Fibroblast of the aortic adventitia (primary cell): ENCODE measurements around the gene ZBTB20. TPM values are rescaled to one million over a fixed set of nuclear protein-coding genes. Genes with fewer than 3 reads are reported as not detected.
A peak's percentile ranks its signal among the peaks of the same experiment; 100 is the strongest.

Experiments
- DNase-seq: peaks from one replicate; pipeline ENCODE4 v3.0.0-alpha.2; 2010; ENCODE audit warnings: low read depth
- H3K4me3 ChIP-seq: 2 replicates; pipeline ENCODE4 v1.5.1; 2011; ENCODE audit warnings: low read depth, mild to moderate bottlenecking, control low read depth, low read length, moderate library complexity
- total RNA-seq: library from RNA; depleted of rRNA; stranded (reverse); fragments of >200 nt; gene quantifications from 2 replicates; pipeline ENCODE4 v1.2.3, GENCODE V29; 2012; ENCODE audit warnings: low replicate concordance
- TF ChIP-seq, protein P1 (sequence below): IDR thresholded peaks from 2 replicates; pipeline ENCODE4 v1.5.1; 2011; ENCODE audit warnings: mild to moderate bottlenecking, low read length, control low read depth, inconsistent platforms; ENCODE audit not compliant: insufficient read depth

Gene ZBTB20
- total RNA-seq, 1 donor, result 47.2 TPM

DNA sequence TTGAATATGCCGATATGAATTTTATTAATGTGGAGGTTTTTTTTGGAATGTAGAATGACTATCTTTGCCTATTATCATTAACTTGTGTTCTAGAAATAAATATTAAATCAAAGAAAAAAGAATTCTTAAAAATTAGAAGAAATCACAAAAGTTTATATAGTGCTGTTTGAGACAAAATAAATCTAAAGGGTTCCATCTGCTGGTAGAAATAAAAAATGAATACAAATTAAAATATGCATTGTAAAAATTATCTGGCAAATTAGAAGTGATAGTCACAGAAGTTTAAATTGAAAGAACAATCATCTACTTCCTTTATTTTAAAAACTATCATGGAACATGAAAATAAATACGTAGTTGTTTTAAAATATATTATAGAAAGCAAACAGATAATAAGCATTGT lies 22.7 kb upstream of the ZBTB20 start:
- TF ChIP-seq, protein P1, sequence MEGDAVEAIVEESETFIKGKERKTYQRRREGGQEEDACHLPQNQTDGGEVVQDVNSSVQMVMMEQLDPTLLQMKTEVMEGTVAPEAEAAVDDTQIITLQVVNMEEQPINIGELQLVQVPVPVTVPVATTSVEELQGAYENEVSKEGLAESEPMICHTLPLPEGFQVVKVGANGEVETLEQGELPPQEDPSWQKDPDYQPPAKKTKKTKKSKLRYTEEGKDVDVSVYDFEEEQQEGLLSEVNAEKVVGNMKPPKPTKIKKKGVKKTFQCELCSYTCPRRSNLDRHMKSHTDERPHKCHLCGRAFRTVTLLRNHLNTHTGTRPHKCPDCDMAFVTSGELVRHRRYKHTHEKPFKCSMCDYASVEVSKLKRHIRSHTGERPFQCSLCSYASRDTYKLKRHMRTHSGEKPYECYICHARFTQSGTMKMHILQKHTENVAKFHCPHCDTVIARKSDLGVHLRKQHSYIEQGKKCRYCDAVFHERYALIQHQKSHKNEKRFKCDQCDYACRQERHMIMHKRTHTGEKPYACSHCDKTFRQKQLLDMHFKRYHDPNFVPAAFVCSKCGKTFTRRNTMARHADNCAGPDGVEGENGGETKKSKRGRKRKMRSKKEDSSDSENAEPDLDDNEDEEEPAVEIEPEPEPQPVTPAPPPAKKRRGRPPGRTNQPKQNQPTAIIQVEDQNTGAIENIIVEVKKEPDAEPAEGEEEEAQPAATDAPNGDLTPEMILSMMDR, result peak; percentile 17
- H3K4me3 ChIP-seq, result no peak overlapping the region
- DNase-seq, result peak; percentile 26

GRCh38 chr3:115165701-115166100 lies 18.6 kb upstream of the ZBTB20 start:
- no peak for DNase-seq
- H3K4me3 ChIP-seq, result no peak overlapping the region
- TF ChIP-seq, protein P1, result no peak

DNA sequence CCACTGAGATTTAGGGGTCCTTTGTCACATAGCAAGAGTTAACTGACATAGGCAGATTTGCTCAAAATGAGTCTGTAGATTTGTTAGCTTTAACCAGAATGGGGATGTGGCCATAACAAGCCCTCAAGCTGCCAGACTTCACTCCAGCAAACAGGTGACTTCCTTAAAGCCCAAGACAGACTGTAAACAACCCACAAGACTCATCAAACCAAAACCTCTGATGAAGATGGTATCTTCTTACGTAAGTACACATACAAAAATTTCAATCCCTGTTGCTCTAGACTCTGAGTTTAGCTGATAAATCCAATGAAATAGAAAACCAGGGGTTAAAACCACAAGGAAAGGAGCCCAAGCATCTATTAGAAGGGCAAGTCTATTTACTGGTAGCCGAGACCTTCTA lies 18.2 kb upstream of the ZBTB20 start:
- no peak overlapping the region for H3K4me3 ChIP-seq
- no peak for DNase-seq
- TF ChIP-seq, protein P1, result no peak

- TF ChIP-seq, protein P1, result no peak
- DNase-seq, result no peak
- H3K4me3 ChIP-seq, result no peak overlapping the region
Observed at GRCh38 chr3:115164374-115165221, 17.5 kb upstream of the ZBTB20 start.

GRCh38 chr3:115162759-115163158 lies 15.7 kb upstream of the ZBTB20 start:
- no peak overlapping the region for H3K4me3 ChIP-seq
- TF ChIP-seq, protein P1, result no peak
- DNase-seq, result no peak

- no peak for DNase-seq
- TF ChIP-seq, protein P1, result no peak
Observed at GRCh38 chr3:115161866-115162265, 14.8 kb upstream of the ZBTB20 start.

More at GRCh38 chr3:115161866-115162265, 14.8 kb upstream of the ZBTB20 start:
- no peak overlapping the region for H3K4me3 ChIP-seq
